ENCODE data around the gene MVB12B.

- TF ChIP-seq CTCF (IDR thresholded peaks at IDR 0.05) (no peak), POLR2A (IDR thresholded peaks at IDR 0.05) (no peak), EP300 (IDR thresholded peaks at IDR 0.05) (no peak)
Observed at GRCh38 chr9:126526218-126527108, 199.8 kb downstream of the MVB12B start.

Data from tibial nerve (tissue), 4 donors.